IMR-90 (cell line): ENCODE measurements around the gene CDADC1. TPM values are rescaled to one million over a fixed set of nuclear protein-coding genes. Genes with fewer than 3 reads are reported as not detected.

ENCODE experiments used
- ATAC-seq: fragments of 200-7000 bp; cut with Tn5 transposase; 2 replicates; pipeline ENCODE4 v1.9.1; 2020; ENCODE audit warnings: low read depth, mild to moderate bottlenecking, moderate library complexity
- BruUV-seq: library from RNA; stranded (reverse); fragments of 400-500 nt; replicated peaks from 2 replicates; lab custom pipeline; 2021; lab: Mats Ljungman, UMichigan
- CTCF ChIA-PET: fragments of 300-600 bp; formaldehyde crosslinking; extraction: SDS; loops from one replicate; lab custom pipeline; 2021; ENCODE audit warnings: antibody characterized with exemption; lab: Yijun Ruan, JAX
- POLR2A ChIA-PET: fragments of 300-600 bp; sonication (Branson Sonifier 250); formaldehyde crosslinking; loops from one replicate; lab custom pipeline; 2022; ENCODE audit warnings: antibody characterized with exemption; ENCODE audit not compliant: unreplicated experiment; lab: Charles Lee
- DNase-seq: peaks from one replicate; pipeline ENCODE4 v3.0.0; 2013
- H2AFZ ChIP-seq: replicated peaks from 2 replicates; pipeline ENCODE3; 2013; ENCODE audit warnings: low read length, mild to moderate bottlenecking; ENCODE audit not compliant: poor library complexity
- H2AK5ac ChIP-seq: 2 replicates; pipeline ENCODE4 v1.6.1; 2013; ENCODE audit warnings: low read depth, low read length, inconsistent platforms
- H2AK9ac ChIP-seq: replicated peaks from 2 replicates; pipeline ENCODE3; 2013; ENCODE audit warnings: mild to moderate bottlenecking, low read depth, low read length, moderate library complexity; ENCODE audit not compliant: poor library complexity
- H2BK120ac ChIP-seq: 2 replicates; pipeline ENCODE4 v1.6.1; 2013; ENCODE audit warnings: low read depth, low read length, inconsistent platforms
- H2BK15ac ChIP-seq: 3 replicates; pipeline ENCODE4 v1.6.1; 2013; ENCODE audit warnings: low read depth, low read length, inconsistent platforms
- H2BK20ac ChIP-seq: 2 replicates; pipeline ENCODE4 v1.6.1; 2013; ENCODE audit warnings: low read depth, mild to moderate bottlenecking, inconsistent platforms, low read length, moderate library complexity
- H2BK5ac ChIP-seq: 2 replicates; pipeline ENCODE4 v1.6.1; 2013; ENCODE audit warnings: mild to moderate bottlenecking, low read depth, low read length, inconsistent platforms; ENCODE audit not compliant: poor library complexity, severe bottlenecking
- H3K14ac ChIP-seq: replicated peaks from 2 replicates; pipeline ENCODE4 v1.6.1; 2013; ENCODE audit warnings: low read depth, low read length, inconsistent platforms
- H3K18ac ChIP-seq: 2 replicates; pipeline ENCODE4 v1.6.1; 2013; ENCODE audit warnings: low read depth, low read length, control low read depth
- H3K23ac ChIP-seq: 2 replicates; pipeline ENCODE4 v1.6.1; 2013; ENCODE audit warnings: low read depth, low read length, inconsistent platforms
- H3K27ac ChIP-seq: 2 replicates; pipeline ENCODE4 v1.5.1; 2013; ENCODE audit warnings: mild to moderate bottlenecking, control low read depth, low read length; ENCODE audit not compliant: insufficient read depth
- H3K27me3 ChIP-seq: 2 replicates; pipeline ENCODE4 v1.6.1; 2013; ENCODE audit warnings: low read length; ENCODE audit not compliant: control insufficient read depth, insufficient read depth
- H3K36me3 ChIP-seq: 2 replicates; pipeline ENCODE4 v1.6.1; 2013; ENCODE audit warnings: low read length, mixed read lengths; ENCODE audit not compliant: control insufficient read depth, insufficient read depth
- H3K4ac ChIP-seq: 2 replicates; pipeline ENCODE4 v1.6.1; 2013; ENCODE audit warnings: low read depth, low read length, inconsistent platforms
- H3K4me1 ChIP-seq: 2 replicates; pipeline ENCODE4 v1.6.1; 2013; ENCODE audit warnings: low read length, mixed read lengths; ENCODE audit not compliant: control insufficient read depth, insufficient read depth
- H3K4me2 ChIP-seq: 2 replicates; pipeline ENCODE4 v1.6.1; 2013; ENCODE audit warnings: low read depth, mild to moderate bottlenecking, control low read depth, low read length, moderate library complexity
- H3K4me3 ChIP-seq: 2 replicates; pipeline ENCODE4 v1.5.1; 2013; ENCODE audit warnings: low read depth, mild to moderate bottlenecking, control low read depth, low read length, moderate library complexity; ENCODE audit not compliant: insufficient read depth
- H3K56ac ChIP-seq: 2 replicates; pipeline ENCODE4 v1.6.1; 2013; ENCODE audit warnings: low read length, inconsistent platforms; ENCODE audit not compliant: insufficient read depth; ENCODE audit errors: extremely low read depth
- H3K79me1 ChIP-seq, 2 experiments: 2 replicates each; pipeline ENCODE4 v1.6.1; 2013; ENCODE audit warnings: low read length in 2 of 2, inconsistent platforms in 1 of 2, low read depth in 1 of 2
- H3K9ac ChIP-seq: 2 replicates; pipeline ENCODE4 v1.6.1; 2013; ENCODE audit warnings: low read depth, low read length, control low read depth
- H3K9me1 ChIP-seq: 2 replicates; pipeline ENCODE4 v1.6.1; 2013; ENCODE audit warnings: low read length, inconsistent platforms; ENCODE audit not compliant: insufficient read depth
- H3K9me3 ChIP-seq: 2 replicates; pipeline ENCODE4 v1.6.1; 2013; ENCODE audit warnings: low read length; ENCODE audit not compliant: control insufficient read depth, insufficient read depth
- H4K20me1 ChIP-seq: 2 replicates; pipeline ENCODE4 v1.6.1; 2013; ENCODE audit warnings: low read length, inconsistent platforms; ENCODE audit not compliant: insufficient read depth
- H4K5ac ChIP-seq: 2 replicates; pipeline ENCODE4 v1.6.1; 2013; ENCODE audit warnings: mild to moderate bottlenecking, low read depth, low read length, control low read depth
- H4K8ac ChIP-seq, 2 experiments: 2 replicates each; pipeline ENCODE4 v1.6.1; 2013; ENCODE audit warnings: low read depth in 2 of 2, low read length in 2 of 2, control low read depth in 1 of 2, inconsistent platforms in 1 of 2
- H4K91ac ChIP-seq: 2 replicates; pipeline ENCODE4 v1.6.1; 2013; ENCODE audit warnings: low read depth, low read length, inconsistent platforms; ENCODE audit not compliant: insufficient read depth
- CHD1 ChIP-seq: IDR thresholded peaks from 2 replicates; pipeline ENCODE4 v1.6.1; 2012; ENCODE audit warnings: low read depth, low read length, improper control_type of control experiment
- MAFK ChIP-seq: IDR thresholded peaks from 2 replicates; pipeline ENCODE4 v1.6.1; 2012; ENCODE audit warnings: low read depth, low read length, improper control_type of control experiment
- MAZ ChIP-seq: IDR thresholded peaks from 2 replicates; pipeline ENCODE4 v1.6.1; 2012; ENCODE audit warnings: low read depth, mild to moderate bottlenecking, low read length, improper control_type of control experiment, moderate library complexity, borderline replicate concordance
- MXI1 ChIP-seq: IDR thresholded peaks from 2 replicates; pipeline ENCODE4 v1.6.1; 2012; ENCODE audit warnings: low read depth, mild to moderate bottlenecking, low read length, moderate library complexity, borderline replicate concordance
- NFE2L2 ChIP-seq: fragments of 150-350 bp; IDR thresholded peaks from 2 replicates; pipeline ENCODE4 v1.6.1; 2016; ENCODE audit warnings: low read depth, mild to moderate bottlenecking, low read length
- POLR2A ChIP-seq: IDR thresholded peaks from 2 replicates; pipeline ENCODE4 v1.6.1; 2012; ENCODE audit warnings: mild to moderate bottlenecking, low read depth, low read length
- RAD21 ChIP-seq: IDR thresholded peaks from 2 replicates; pipeline ENCODE4 v1.6.1; 2012; ENCODE audit warnings: low read length, improper control_type of control experiment
- RFX5 ChIP-seq: IDR thresholded peaks from 2 replicates; pipeline ENCODE4 v1.8.0; 2012; ENCODE audit warnings: low read depth, mild to moderate bottlenecking, low read length, moderate library complexity
- SMC3 ChIP-seq: fragments of 150-350 bp; IDR thresholded peaks from 2 replicates; pipeline ENCODE4 v1.6.1; 2016; ENCODE audit warnings: low read depth, mild to moderate bottlenecking, antibody characterized with exemption, low read length, moderate library complexity
- WGBS, 2 experiments: methylation state at CpG; one replicate each; pipeline versions ENCODE4 v1.1.5 to v1.1.7; 2013; ENCODE audit warnings: missing lambda C conversion rate in 2 of 2; ENCODE audit not compliant: insufficient read length in 1 of 2; ENCODE audit errors: extremely low coverage in 2 of 2; 5-methylcytosine and 5-hydroxymethylcytosine counted together
- dilution Hi-C: fragments of 300-500 bp; cut with HindIII; formaldehyde crosslinking; loops from one replicate; pipeline ENCODE4 v1.14.3; 2018; ENCODE audit warnings: low sequenced_read_pairs; ENCODE audit not compliant: unreplicated experiment
- in situ Hi-C: fragments of 300-500 bp; cut with MboI; formaldehyde crosslinking; loops from 3 replicates; pipeline ENCODE4 v1.14.3; 2019; ENCODE audit warnings: low sequenced_read_pairs, inconsistent platforms, mixed read lengths
- intact Hi-C: fragments of 100-400 bp; cut with micrococcal nuclease; formaldehyde crosslinking; loops from 2 replicates; pipeline ENCODE4 v1.10.0; 2022
- polyA plus RNA-seq, 3 experiments: library from polyadenylated mRNA; depleted of rRNA; stranded (reverse); fragments of >200 nt; gene quantifications; 2 replicates each; pipeline ENCODE4 v1.2.3, GENCODE V29; 2012; ENCODE audit warnings: low replicate concordance in 1 of 3
- total RNA-seq: library from RNA; depleted of rRNA; stranded (reverse); fragments of >200 nt; gene quantifications from 2 replicates; pipeline ENCODE4 v1.2.3, GENCODE V29; 2012
- TF ChIP-seq, protein P1 (sequence below): fragments of 150-350 bp; IDR thresholded peaks from 2 replicates; pipeline ENCODE4 v1.6.1; 2017; ENCODE audit warnings: mild to moderate bottlenecking, antibody characterized with exemption, low read length, low read depth
- TF ChIP-seq, protein P2 (sequence below): fragments of 150-350 bp; IDR thresholded peaks from 2 replicates; pipeline ENCODE4 v1.6.1; 2016; ENCODE audit warnings: low read depth, mild to moderate bottlenecking, low read length, moderate library complexity, borderline replicate concordance

Gene CDADC1
- total and polyA plus RNA-seq, 2 of the 4 experiments (the other 2 are of a cell fraction), result 0.54 to 2.6 TPM

DNA sequence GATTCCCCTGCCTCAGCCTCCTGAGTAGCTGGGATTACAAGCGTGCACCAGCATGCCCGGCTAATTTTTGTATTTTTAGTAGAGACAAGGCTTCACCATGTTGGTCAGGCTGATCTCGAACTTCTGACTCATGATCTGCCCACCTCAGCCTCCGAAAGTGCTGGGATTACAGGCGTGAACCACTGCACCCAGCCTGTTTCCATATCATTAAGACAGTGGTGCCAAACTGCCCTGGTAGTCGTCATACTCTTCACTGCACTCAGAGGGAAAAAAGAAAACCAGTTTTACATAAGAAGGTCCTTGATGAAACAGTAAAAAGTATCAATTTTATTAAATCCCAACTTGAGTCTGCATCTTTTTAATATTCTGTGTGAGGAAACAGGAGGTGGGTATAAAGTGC, 14.9 kb downstream of the CDADC1 start:
- ChIA-PET POLR2A (no interaction called here), CTCF (no interaction called here)
- Histone ChIP-seq H3K27me3 (no peaks in the 10 kb centered on the region), H3K23ac (no peak overlapping the region), H3K27ac (no peak overlapping the region), H3K9me1 (0 out of 2 replicates have a peak, but pooled peaks cover 2% of the 10 kb centered on the region), H4K8ac (no peak overlapping the region), H2BK20ac (no peak overlapping the region), H4K5ac (no peak overlapping the region), H3K36me3 (peaks cover 14% of the 10 kb centered on the region), H3K79me1 (no peaks in the 10 kb centered on the region), H4K91ac (no peak overlapping the region), H2BK15ac (no peak overlapping the region), H2AFZ (no peak overlapping the region), H2AK5ac (no peak overlapping the region), H3K4me2 (no peak overlapping the region), H3K9me3 (no peaks in the 10 kb centered on the region), H3K18ac (no peak overlapping the region), H2AK9ac (no peak overlapping the region), H3K9ac (no peak overlapping the region), H3K14ac (no peak overlapping the region), H2BK5ac (no peak overlapping the region), H3K4me3 (no peak overlapping the region), H3K4me1 (no peaks in the 10 kb centered on the region; the same call in 1 of the 2 replicates), H4K20me1 (no peaks in the 10 kb centered on the region), H3K4ac (no peak overlapping the region), H2BK120ac (no peak overlapping the region), H3K56ac (no peak overlapping the region)
- BruUV-seq, result no TSS peak
- in situ Hi-C loops, result no loop called here
- intact Hi-C loops, result loop anchor here (10.0 kb wide), 1 partner anchor 288 kb away; the partner anchor contains the start of gene FNDC3A
- TF ChIP-seq NFE2L2 (no peak), RFX5 (no peak), POLR2A (no peak), RAD21 (no peak), SMC3 (no peak), MAZ (no peak), MAFK (no peak), MXI1 (no peak), CHD1 (no peak)
- TF ChIP-seq, protein P1, sequence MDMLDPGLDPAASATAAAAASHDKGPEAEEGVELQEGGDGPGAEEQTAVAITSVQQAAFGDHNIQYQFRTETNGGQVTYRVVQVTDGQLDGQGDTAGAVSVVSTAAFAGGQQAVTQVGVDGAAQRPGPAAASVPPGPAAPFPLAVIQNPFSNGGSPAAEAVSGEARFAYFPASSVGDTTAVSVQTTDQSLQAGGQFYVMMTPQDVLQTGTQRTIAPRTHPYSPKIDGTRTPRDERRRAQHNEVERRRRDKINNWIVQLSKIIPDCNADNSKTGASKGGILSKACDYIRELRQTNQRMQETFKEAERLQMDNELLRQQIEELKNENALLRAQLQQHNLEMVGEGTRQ, result no peak
- TF ChIP-seq, protein P2, sequence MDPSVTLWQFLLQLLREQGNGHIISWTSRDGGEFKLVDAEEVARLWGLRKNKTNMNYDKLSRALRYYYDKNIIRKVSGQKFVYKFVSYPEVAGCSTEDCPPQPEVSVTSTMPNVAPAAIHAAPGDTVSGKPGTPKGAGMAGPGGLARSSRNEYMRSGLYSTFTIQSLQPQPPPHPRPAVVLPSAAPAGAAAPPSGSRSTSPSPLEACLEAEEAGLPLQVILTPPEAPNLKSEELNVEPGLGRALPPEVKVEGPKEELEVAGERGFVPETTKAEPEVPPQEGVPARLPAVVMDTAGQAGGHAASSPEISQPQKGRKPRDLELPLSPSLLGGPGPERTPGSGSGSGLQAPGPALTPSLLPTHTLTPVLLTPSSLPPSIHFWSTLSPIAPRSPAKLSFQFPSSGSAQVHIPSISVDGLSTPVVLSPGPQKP, result no peak
- WGBS, 2 experiments, result 89% methylated on average over 5 of the region's 6 CpGs; no CpG with 5 or more reads in 1 of the 2 experiments
- DNase-seq, result no peak
- ATAC-seq, result no peak
- dilution Hi-C loops, result no loop called here
